GM12878 (cell line): Measurements from ENCODE around the gene IREB2.

Experiments used
- CTCF ChIP-seq, 3 experiments: IDR thresholded peaks in 2 of 3; conservative IDR thresholded peaks in 1 of 3; 2 replicates each; pipeline ENCODE4 v1.5.1; 2011; ENCODE audit warnings: low read depth in 3 of 3, low read length in 3 of 3, mild to moderate bottlenecking in 3 of 3, control low read depth in 2 of 3, moderate library complexity in 2 of 3, inconsistent platforms in 1 of 3, mixed read lengths in 1 of 3; ENCODE audit not compliant: control insufficient read depth in 2 of 3, insufficient read depth in 1 of 3; ENCODE audit errors: extremely low read depth in 1 of 3
- JUNB ChIP-seq: IDR thresholded peaks from 2 replicates; pipeline ENCODE4 v1.6.1; 2016; ENCODE audit warnings: antibody characterized with exemption, mild to moderate bottlenecking

- TF ChIP-seq JUNB (no peak), CTCF (IDR thresholded peaks at IDR 0.05 in 2 of 3, conservative IDR thresholded peaks at IDR 0.05 in 1 of 3; ENCODE audit: control insufficient read depth in 2 of 3, extremely low read depth in 1 of 3, insufficient read depth in 1 of 3, low read depth in 3 of 3, low read length in 3 of 3) (no peak)
These were observed 69.8 kb downstream of the IREB2 start for GRCh38 chr15:78507831-78508160.
